CMK (cell line): ENCODE measurements around the gene ATP6AP2.
A peak's percentile ranks its signal among the peaks of the same experiment; 100 is the strongest.

ENCODE experiments used
- DNase-seq: peaks from one replicate; pipeline ENCODE4 v3.0.0-alpha.2; 2010; ENCODE audit warnings: low read depth

ATP6AP2 gene

GRCh38 chrX:40644176-40644575 lies 63.4 kb downstream of the ATP6AP2 start:
- DNase-seq = peak; percentile 41

DNA sequence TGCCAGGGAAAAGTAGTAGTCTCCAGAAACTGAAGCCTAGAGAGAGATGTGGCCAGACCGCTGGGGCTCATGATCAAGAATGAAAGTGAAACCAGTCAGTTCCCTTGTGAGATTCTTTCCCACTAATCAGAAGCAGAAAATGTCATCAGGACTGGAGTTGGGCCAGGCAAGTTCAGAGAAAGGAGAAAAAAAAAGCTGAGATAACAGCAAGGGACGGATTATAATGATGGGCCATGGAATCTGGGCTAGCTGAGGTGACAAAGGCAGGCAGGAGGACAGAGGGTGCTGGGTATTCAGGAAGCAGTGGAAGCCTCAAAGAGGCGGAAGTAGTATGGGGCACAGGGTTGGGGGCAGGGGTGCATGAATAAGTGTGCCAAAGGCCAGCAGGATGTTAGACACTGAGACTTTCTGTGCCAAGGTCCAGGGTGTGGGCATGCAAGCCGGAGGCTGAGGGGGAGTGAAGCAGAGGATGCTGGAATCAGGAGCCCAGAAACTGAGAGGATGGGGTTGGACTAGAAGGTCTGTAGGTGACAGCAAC lies 64.1 kb downstream of the ATP6AP2 start:
- peak; percentile 47 for DNase-seq

- DNase-seq = peak; percentile 82
These were observed 65.9 kb downstream of the ATP6AP2 start for GRCh38 chrX:40646489-40647306.

- DNase-seq = peak; percentile 83
These were observed 66.8 kb downstream of the ATP6AP2 start, which contains the start of gene CXorf38 for GRCh38 chrX:40647307-40648197. Gene CXorf38 (minus strand): TSS chrX:40647561. CDS start chrX:40647520, 41 bp downstream.

DNA sequence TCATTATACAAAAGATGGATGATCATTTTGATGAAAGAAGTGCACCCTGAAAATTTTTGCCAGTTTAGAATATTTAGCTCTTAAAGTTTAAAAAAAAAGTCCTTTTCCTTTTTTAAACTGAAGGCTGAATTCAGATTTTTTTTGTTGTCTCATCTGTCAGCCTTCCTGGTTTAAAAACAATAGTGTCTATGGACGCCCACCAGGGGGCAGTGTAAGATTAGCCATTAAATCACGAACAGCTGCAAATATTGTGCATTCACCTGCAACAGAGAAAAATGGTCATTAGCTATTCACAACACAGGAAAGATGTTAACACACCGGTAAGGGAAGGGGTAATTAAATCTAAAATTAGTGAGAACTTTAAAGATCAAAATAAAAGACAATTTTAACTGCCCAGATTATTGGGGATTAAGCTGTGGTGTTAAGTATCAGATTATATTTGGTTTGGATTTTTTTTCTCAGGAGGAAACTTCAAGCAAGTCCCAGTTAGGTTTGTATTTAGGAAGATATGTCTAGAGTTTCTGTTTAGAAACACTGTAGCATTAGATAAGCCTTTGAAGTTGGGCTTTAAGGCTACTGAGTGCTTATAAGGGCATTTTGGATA lies 71.0 kb downstream of the ATP6AP2 start:
- DNase-seq = no peak

GRCh38 chrX:40652664-40653063 lies 71.9 kb downstream of the ATP6AP2 start:
- no peak for DNase-seq

DNA sequence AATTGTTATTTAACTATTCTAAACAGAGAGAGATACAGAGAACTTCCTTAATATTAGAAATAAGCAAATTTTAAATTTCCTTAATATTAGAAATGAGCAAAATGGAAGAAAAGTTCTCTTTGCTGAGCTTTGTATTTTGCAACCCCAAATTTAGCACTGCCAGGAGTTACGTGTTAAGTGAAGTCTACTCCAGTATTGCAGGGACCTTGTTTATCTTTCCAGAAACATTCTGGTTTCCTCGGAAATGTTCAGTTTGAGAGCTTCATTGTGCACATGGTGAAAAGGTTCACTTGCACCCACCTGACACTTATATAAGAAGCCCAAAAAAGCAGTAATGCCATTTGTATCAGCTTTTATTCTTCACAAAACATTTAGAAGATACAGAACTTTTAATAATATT lies 72.8 kb downstream of the ATP6AP2 start:
- no peak for DNase-seq
